ENCODE data around the gene STK32C.

Gene STK32C

DNA sequence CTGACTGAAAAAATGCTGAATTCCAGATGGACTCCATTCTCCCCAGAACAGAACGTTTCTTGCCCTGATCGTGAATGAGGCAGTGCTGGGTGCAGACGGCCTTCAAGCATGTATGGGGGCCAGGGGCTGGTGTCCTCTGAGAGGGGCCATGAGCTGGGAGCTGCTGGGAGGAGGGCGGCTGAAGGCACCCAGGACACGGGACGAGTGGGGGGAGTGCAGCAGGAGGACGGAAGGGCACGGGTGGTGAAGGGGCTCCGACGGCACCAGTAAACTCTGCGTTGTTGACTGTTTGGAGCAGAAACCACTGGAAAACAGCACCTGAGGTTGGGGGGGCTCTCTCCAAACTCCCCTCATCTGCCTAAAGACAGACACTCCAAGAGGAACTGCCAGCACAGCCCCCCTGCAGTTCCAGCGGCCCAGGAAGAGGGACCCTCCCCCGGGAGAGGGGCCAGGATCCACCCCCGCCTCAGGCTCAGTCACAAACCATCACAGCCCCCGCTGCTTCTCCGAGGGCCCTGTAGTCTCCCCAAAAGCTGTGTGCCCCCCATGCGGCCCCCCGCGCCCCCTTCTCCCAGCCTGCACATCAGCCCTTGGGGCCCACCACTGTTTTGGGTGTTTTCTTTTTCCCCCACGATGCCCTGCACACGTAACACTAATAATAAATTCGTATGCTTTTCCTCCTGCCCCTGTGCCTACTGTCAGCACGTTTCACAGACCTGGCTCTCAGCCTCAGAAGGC, 65.5 kb downstream of the STK32C start:
- DNase-seq: no peak

- no peak for DNase-seq
These were observed 66.3 kb downstream of the STK32C start for GRCh38 chr10:132241496-132241895.

- DNase-seq: no peak
These were observed 66.7 kb downstream of the STK32C start for GRCh38 chr10:132241086-132241485.

DNA sequence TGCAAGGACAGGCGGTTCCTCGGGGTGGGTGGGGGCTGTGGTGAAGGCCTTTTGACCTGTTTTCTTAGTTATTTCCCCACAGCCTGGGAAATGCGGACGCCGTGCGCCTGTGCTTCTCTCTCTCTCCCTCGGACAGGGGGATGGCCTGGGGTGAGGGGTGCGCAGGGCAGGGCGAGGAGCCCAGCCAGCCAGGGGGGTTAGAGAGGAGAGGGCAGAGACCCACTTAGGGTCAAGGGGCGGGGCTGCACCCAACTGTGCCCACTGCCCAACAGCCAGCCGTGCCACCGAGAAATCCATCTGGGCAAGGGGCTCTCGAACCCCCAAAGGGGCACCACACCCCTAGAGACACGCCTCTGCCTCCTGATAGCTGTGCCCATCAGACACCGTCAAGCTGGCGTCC, 67.2 kb downstream of the STK32C start:
- no peak for DNase-seq

GRCh38 chr10:132240156-132240555, 67.6 kb downstream of the STK32C start:
- no peak for DNase-seq

- no peak for DNase-seq
These were observed 68.4 kb downstream of the STK32C start for GRCh38 chr10:132239126-132240031.

DNA sequence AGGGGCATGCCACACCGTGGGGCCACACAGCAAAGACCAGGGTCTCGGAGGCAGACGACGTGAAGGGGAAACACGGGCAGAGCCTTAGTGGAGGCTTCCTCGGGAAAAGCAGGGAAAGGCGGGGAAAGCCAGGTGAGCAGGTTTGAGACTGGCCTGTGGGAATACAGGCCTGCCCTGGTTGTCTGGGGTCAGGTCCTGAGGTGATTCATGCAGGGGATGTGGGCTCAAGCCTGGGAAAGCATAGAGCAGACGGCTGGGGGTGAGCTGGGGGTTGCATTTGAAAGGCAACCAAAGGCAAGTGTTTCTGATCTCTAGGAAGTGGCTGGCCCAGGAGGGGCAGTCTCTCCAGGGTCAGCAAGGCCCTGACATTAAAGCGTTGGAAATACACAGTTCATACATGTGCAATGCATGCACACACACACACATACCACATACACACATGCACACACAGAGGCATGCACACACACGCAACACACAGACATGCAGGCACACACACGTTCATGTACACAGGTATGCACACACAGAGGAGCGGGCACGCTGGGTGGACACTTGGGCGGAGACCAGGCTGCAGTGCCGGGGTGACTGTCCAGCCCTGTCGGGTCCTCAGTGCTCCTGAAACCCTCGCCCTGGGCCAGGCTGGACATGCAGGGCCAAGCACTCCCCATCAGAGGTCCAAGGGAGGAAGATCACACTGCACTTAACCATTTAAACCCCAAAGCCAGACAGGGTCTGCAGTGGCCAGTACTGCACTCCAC, 69.2 kb downstream of the STK32C start:
- DNase-seq: no peak

- DNase-seq: no peak
These were observed 69.9 kb downstream of the STK32C start for GRCh38 chr10:132237871-132238270.

DNA sequence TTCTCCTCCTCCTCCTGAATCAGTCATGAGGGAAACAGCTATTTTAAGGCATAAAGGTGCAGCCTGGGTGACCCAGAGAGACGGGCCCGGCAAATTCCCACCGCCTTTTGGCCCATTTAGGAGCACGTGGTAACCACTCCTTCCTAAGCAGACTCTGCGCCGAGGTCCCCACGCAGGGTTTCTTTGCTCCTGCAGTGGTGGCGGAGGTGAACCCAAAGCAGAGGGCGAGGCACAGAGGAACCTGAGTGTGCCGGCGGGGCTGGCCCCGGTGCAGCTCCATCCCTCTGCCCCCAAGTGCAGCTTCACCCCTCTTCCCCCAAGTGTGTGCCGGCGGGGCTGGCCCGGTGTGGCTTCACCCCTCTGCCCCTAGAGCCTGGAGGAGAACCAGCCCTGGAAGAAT, 70.4 kb downstream of the STK32C start:
- DNase-seq: no peak

DNA sequence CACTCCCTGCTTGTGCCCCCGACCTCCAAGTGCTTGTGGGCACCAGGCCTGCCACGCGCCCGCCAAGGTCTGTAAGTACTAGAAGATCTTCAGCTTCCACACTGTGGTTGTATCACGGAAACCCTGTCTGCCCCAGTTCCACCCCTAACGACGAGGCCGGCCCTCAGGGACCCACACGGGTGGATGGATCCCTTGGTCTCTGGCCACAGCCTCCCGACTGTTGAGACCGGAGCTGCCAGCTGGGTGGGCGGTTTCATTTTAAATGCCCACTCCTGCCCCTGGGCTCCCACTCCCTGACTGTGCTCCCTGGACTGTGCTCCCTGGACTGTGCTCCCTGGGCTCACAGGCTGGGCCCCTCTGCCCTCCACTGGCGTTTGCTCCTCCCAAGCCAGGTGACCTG, 70.9 kb downstream of the STK32C start:
- DNase-seq: no peak

DNA sequence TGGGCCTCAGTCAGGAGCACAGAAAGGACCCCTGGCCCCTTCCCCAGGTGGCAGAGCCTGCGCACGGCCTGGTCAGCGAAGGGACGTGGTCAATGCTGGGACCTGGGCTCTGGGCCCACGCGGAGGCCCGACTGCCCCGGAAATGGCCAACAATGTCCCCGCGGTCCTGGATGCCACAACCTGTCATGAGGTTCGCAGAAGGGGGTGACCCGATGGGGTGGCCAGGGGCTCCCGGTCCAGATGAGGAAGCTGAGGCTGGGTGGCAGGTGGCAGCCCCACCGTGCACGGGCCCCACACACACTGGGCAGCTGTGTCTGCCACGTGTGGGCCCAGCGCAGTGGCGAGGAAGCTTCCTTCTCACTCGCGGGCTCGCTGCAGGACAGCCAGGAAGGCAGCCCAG, 71.6 kb downstream of the STK32C start:
- DNase-seq: no peak

DNA sequence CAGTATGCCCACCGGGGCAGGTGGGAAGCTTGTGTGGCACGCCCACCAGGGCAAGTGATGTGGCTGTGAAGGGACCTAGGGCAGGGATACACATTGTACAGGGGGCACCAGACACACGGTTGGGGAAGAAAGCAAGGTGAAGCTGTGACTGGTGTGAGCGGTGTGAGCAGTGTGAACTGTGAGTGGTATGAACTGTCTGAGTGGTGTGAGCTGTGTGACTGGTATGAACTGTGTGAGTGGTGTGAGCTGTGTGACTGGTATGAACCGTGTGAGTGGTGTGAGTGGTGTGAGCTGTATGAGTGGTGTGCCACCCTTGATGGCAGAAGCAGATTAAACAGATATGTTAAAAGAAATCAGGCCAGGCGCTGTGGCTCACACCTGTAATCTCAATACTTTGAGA, 72.9 kb downstream of the STK32C start:
- DNase-seq: no peak

- DNase-seq: no peak
These were observed 74.2 kb downstream of the STK32C start for GRCh38 chr10:132233501-132234085.

DNA sequence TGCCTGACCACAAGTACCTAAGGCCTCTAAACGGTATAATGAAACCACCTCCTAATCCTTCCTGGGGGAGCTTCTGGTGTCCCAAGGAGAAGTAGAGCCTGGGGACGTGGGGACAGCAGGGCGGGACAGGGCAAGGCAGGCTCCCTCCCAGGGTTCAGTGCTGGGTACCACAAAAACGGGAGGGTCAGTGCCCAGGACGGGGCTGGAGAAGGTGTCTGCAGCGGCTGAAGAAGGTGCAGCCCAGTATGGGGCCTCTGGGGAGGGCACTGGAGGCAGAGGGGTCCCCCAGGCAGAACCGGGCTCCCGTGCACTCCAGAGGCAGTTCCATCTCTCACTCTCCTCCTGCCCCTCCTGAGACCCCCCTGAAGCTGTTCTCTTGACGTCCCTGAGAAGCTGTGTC, 74.8 kb downstream of the STK32C start:
- no peak for DNase-seq

GRCh38 chr10:132232023-132232951, 75.5 kb downstream of the STK32C start:
- DNase-seq: no peak

- DNase-seq: no peak
These were observed 76.1 kb downstream of the STK32C start for GRCh38 chr10:132231656-132232022.

DNA sequence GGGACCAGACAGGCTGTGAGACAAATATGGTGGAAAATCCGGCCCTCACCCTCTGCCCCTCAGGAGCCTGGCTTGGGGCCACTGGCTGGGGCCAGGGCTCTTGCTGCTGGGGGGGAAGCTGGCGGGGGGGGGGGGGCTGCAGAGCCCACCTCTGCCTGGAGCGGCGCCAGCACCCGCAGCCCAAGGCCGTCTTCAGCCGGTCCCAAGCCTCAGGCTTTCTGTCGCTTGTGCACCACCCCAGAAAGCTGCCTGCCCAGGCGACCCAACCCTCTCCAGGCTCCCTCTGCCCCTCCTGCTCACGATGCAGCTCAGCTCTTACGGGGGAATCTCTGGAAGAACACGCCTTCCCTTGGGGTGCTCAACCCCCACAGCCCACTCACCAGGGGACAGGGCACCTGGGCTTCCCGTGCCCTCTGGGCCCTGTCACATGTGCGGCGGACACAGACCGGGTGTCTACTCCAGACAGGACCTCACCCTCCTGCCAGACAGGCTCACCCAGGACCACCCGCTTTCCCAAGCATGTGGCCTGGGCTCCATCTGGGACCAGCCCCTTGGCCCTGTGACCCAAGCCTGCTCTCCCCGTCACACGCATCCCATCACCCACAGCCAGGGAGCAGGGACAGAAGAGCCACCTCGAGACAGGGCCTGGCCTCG, 77.1 kb downstream of the STK32C start:
- no peak for DNase-seq

GRCh38 chr10:132229834-132230556, 77.8 kb downstream of the STK32C start:
- DNase-seq: no peak

GRCh38 chr10:132229096-132229495, 78.7 kb downstream of the STK32C start:
- no peak for DNase-seq

DNA sequence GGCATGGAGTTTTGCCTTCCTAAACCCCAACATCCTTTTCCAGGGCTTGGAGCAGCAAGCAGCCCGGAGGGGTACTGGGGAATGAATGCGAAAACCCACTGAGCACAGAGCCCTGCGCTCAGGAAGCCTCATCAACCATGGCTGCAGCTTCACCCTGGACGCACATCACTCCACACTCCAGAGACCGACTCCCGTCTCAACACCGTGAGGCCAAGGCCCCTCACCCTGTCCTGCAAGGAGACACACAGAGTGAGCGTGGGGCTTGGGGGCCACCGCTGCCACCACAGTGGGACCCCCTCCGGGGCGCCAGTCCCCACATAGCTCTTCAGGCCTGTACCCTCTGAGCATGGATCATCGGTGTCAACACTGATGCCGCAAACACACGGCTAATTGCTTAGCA, 79.1 kb downstream of the STK32C start:
- DNase-seq: no peak
